RWPE1 (cell line): ENCODE measurements around the gene MICALL2.

Source experiments
- CTCF ChIA-PET: fragments of 350-600 bp; sonication (Branson Sonifier 250); formaldehyde crosslinking; extraction: SDS; loops from one replicate; lab custom pipeline; 2021; lab: Yijun Ruan, JAX
- POLR2A ChIA-PET: fragments of 400-600 bp; formaldehyde crosslinking; extraction: SDS; loops from one replicate; lab custom pipeline; 2020; ENCODE audit warnings: antibody characterized with exemption; ENCODE audit not compliant: low non-redundant PET; lab: Yijun Ruan, JAX
- DNase-seq: peaks from one replicate; pipeline ENCODE4 v3.0.0; 2012; ENCODE audit warnings: low spot score
- H3K27ac ChIP-seq: fragments of 450-650 bp; 2 replicates; pipeline ENCODE4 v1.5.1; 2017
- CTCF ChIP-seq: fragments of 450-650 bp; conservative IDR thresholded peaks from 2 replicates; pipeline ENCODE4 v1.5.1; 2017; ENCODE audit warnings: low read depth, mild to moderate bottlenecking

MICALL2 gene

GRCh38 chr7:1428941-1429501, 30.2 kb downstream of the MICALL2 start:
- H3K27ac ChIP-seq: no peak overlapping the region
- no peak for TF ChIP-seq CTCF
- CTCF ChIA-PET: interaction anchor here (0.6 to 1.1 kb wide), 4 partner anchors 10 to 235 kb away, joined by 3 to 6 read pairs (median 4); no protein-coding TSS in a partner anchor
- no peak for DNase-seq
- POLR2A ChIA-PET: no interaction called here

GRCh38 chr7:1427064-1427657, 32.1 kb downstream of the MICALL2 start:
- H3K27ac ChIP-seq: no peak overlapping the region
- no peak for DNase-seq
- ChIA-PET CTCF (no interaction called here), POLR2A (no interaction called here)
- no peak for TF ChIP-seq CTCF

GRCh38 chr7:1426474-1426873, 32.8 kb downstream of the MICALL2 start:
- POLR2A ChIA-PET: no interaction called here
- TF ChIP-seq CTCF: no peak
- no peak for DNase-seq

GRCh38 chr7:1425292-1426136, 33.8 kb downstream of the MICALL2 start:
- no peak overlapping the region for H3K27ac ChIP-seq
- no peak for TF ChIP-seq CTCF
- CTCF ChIA-PET: interaction anchor here (1.0 kb wide), 1 partner anchor 13 kb away, joined by 3 read pairs; no protein-coding TSS in a partner anchor
- POLR2A ChIA-PET: no interaction called here
- no peak for DNase-seq

More at GRCh38 chr7:1426474-1426873, 32.8 kb downstream of the MICALL2 start:
- no peak overlapping the region for H3K27ac ChIP-seq
- CTCF ChIA-PET: interaction anchor here (1.0 kb wide), 1 partner anchor 14 kb away, joined by 3 read pairs; no protein-coding TSS in a partner anchor

GRCh38 chr7:1424041-1424440, 35.2 kb downstream of the MICALL2 start:
- H3K27ac ChIP-seq: no peak overlapping the region
- ChIA-PET CTCF (interaction anchor here (2.2 kb wide), 1 partner anchor 9 kb away, joined by 11 read pairs; no protein-coding TSS in a partner anchor), POLR2A (no interaction called here)
- no peak for TF ChIP-seq CTCF
- no peak for DNase-seq

GRCh38 chr7:1423264-1423811, 35.9 kb downstream of the MICALL2 start:
- no peak for TF ChIP-seq CTCF
- ChIA-PET CTCF (interaction anchor here (2.2 kb wide), 1 partner anchor 9 kb away, joined by 11 read pairs; no protein-coding TSS in a partner anchor), POLR2A (no interaction called here)
- no peak overlapping the region for H3K27ac ChIP-seq
- no peak for DNase-seq
